NK-92 (cell line): ENCODE data around the gene TSPAN4.

Source experiments
- DNase-seq: peaks from one replicate; lab custom pipeline; 2025; ENCODE audit not compliant: unreplicated experiment; lab: John Stamatoyannopoulos, UW

The TSPAN4 gene

DNA sequence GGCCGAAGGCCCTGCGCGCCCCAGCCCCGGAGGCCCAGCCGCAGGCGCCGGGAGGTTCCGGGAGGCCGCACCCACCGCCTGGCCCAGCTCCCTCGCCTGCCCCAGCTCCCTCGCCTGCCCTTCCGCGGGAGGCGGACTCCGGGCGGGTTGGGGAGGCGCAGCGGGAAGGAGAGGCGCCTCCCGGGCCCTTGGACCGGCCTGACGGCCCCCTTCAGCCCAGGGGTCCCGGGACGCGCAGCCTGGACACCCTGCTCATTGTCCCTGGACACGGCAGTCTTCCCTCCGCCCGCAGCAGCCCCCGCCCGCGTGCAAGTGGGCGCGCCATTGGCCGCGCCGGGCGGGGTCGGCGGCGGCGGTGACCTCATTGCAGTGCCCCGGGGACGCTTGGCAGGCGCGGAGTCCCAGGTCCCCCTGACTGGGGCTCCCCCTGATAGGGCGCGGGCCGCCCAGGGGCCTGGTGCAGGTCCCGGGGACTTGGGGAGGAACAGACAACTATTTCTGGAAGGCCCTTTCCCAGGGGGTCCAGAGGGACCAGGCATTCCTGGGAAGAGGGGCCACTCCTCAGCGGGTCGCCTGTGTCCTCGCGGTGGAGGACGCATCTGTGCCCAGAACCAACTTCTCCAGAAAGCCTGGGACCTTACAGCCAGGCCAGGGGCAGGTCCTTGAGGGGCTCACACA is 9.4 kb upstream of the TSPAN4 start:
- DNase-seq: no peak

DNA sequence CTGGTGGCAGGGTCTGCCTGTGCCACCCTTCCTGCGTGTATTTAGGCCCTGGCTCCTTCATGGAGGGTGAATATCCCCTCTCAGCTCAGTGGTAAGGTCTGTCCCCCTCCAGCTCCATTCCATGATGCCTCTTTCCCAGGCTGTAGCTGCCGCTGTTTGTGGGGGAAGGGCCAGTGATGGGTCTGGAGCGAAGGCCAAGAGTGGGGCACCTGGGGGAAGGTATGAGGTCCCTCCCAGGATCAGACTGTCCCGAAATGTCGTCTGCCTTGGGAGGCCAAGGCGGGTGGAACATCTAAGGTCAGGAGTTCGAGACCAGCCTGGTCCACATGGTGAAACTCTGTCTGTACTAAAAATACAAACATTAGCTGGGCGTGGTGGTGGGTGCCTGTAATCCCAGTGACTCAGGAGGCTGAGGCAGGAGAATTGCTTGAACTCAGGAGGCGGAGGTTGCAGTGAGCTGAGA is 8.8 kb upstream of the TSPAN4 start:
- no peak for DNase-seq

GRCh38 chr11:834371-835316 is 8.0 kb upstream of the TSPAN4 start:
- DNase-seq: no peak

DNA sequence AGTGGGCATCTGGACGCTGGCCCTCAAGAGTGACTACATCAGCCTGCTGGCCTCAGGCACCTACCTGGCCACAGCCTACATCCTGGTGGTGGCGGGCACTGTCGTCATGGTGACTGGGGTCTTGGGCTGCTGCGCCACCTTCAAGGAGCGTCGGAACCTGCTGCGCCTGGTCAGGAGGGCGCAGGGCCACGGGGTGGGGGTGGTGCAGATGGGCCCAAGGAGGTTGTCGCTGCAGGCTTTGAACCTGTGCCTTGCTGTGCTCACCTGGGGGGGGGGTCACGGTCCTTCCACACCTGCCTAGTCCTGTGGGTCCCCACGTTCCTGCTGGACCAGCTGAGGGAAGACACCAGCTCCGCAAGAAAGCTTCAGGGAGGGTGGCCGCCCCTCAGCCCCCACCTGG is 6.4 kb upstream of the TSPAN4 start:
- no peak for DNase-seq

DNA sequence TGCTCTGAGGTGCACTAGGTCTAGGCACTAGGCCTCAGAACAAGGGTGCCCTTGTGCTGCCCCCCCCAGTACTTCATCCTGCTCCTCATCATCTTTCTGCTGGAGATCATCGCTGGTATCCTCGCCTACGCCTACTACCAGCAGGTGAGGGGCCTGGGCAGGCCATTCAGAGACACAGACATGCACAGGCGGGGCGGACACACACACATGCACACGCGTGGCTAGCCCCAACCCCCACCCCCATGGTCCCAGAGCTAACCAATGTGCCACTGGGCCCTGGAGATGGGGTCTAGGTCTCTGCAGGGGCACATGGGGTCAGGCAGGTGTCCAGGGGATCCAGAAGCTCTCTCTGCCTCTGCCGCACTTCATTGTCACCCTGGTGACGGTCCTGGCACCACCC is 6.0 kb upstream of the TSPAN4 start:
- no peak for DNase-seq

DNA sequence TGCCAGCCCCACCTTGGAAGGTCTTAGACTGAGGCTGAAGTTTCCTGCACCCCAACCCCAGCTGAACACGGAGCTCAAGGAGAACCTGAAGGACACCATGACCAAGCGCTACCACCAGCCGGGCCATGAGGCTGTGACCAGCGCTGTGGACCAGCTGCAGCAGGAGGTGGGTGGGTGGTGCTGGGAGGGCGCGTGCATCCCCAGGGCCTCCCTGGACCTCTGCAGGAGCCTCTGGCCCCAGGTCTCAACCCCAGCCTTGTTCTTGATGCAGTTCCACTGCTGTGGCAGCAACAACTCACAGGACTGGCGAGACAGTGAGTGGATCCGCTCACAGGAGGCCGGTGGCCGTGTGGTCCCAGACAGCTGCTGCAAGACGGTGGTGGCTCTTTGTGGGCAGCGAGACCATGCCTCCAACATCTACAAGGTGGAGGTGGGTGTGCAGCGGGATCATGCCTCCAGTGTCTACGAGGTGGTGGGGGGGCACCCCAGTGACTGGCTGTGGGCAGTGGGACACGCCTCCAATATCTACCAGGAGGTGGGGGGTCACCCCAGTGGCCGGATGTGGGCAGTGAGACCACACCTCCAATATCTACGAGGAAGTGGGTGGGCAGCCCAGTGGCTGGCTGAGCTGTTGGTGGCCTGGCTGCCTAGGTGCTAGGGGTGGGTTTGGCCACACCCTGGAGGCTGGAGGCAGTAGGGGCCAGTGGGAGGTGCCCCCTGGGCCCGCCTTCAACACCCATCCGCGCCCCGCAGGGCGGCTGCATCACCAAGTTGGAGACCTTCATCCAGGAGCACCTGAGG is 5.3 kb upstream of the TSPAN4 start:
- DNase-seq: no peak

GRCh38 chr11:837990-838307 is 4.7 kb upstream of the TSPAN4 start:
- no peak for DNase-seq

DNA sequence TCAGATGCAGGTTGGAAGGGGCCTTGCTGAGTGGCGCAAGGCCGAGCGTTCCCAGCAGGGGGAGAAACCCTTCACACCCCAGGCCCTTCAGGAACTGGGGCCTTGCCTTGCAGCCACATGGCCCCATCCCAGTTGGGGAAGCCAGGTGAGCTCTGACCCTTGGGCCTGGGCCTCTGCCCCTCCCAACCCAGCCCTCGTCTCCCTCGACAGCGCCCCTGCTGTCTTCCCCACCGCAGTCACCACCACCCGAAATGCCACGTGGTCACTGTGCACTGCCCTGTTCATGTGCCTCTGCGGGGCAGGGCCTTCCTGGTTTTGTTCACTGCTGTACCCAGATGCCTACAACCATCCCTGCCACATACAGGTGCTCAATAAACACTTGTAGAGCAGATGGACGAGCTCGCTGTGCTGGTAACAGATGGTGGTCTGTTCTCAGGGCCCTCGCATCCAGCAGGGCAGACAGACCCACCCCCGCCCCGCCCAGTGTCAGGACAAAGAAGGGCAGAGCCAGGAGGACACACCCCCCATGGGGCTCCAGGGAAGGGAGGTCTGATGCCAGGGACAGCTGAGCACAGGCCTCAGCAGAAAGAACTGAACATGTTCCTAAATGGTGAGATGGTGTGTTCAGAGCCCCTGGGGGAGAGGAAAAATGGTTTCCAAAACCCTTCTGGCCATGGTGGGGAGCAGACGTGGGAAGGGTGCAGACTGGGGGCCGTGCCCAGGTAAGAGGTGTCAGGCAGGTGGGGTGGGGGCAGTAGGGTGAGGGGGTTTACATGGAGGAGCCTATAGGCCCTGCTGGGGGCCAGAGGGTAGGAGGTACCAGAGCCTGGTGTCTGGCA is 4.0 kb upstream of the TSPAN4 start:
- DNase-seq: no peak

- no peak for DNase-seq
Observed at GRCh38 chr11:839280-839623, 3.4 kb upstream of the TSPAN4 start.

DNA sequence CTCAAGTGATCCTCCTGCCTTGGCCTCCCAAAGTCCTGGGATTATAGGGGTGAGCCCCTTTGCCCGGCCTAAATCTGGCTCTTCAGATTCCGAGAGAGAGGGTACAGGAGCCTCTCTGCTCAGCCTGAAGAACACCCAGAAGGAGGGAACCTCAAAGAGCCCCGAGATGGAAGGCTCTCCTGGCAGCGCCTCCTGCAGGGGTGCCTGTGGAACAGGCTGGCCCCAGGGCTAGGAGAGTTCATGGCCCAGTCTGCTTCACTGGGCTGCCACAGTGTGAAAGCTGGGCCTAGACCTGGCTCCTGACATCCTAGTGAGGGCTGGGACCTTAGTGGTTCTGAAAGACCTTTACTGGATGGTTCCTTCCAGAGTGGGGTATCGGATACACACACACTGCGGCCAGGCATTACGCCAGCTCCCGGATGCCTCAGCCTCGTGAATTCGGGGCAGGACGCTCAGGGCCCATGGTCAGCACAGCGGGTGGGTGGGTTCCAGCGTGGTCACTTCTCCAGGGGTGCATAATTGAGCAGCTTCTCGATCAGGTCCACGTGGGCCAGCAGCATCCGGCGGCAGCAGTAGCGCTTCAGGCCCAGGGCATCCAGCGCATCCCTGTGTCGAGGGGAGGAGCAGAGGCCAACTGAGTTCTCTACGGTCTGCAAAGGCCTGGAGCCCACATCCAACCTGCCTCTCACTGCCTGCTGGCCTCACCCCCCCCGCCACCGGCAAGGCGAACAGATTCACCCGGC is 2.6 kb upstream of the TSPAN4 start:
- DNase-seq: no peak

DNA sequence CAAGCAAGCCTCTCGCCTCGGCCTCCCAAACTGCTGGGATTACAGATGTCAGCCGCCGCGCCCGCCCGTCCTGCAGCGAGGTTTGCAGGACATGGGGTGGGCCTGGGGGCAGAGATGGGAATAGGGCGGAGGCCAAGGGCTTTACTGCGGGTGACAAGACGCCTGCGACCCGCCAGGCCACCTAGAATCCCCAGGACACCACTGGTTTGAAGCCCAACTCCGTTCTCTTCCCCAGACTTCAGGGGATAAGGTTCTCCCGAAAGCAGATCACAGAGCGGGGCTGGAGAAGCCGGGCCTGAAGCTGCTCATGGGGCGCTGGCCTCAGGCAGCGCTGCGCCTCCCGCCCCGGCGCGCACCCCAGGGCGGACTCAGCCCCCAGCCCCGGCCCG is 677 bp upstream of the TSPAN4 start:
- DNase-seq: no peak

DNA sequence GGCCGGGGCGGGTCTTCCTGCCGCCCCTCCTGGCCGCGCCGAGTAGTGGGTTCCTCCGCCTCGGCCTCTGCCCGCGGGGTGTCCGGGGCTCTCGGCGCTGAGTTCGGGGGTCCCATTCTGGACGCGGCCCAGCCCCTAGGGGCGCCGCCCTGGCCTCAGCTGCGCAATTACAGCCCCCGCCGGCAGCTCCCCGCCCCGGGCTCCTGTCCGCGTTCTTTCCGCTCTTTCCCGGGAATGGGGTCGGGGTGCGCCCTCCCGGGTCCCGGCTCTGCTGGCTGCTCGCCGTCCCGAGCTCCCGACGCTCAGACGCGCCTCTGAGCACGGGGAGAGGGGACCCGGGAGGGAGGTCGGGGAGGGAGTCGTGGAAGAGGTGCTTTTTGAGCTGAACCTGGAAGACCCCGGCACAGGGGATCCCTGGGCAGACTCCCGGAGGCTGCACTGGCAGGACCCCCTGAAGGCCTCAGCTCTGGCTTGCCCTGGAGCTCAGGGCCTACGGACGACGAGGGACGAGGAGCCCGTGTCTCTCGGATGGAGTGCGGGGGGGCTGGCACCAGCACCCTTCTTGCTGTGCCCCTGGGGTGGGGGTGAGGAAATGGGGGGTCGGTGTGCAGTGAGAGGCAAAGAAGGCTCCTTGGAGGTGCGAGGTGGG is 558 bp downstream of the TSPAN4 start:
- no peak for DNase-seq

GRCh38 chr11:843818-844692 is 1.4 kb downstream of the TSPAN4 start:
- no peak for DNase-seq

DNA sequence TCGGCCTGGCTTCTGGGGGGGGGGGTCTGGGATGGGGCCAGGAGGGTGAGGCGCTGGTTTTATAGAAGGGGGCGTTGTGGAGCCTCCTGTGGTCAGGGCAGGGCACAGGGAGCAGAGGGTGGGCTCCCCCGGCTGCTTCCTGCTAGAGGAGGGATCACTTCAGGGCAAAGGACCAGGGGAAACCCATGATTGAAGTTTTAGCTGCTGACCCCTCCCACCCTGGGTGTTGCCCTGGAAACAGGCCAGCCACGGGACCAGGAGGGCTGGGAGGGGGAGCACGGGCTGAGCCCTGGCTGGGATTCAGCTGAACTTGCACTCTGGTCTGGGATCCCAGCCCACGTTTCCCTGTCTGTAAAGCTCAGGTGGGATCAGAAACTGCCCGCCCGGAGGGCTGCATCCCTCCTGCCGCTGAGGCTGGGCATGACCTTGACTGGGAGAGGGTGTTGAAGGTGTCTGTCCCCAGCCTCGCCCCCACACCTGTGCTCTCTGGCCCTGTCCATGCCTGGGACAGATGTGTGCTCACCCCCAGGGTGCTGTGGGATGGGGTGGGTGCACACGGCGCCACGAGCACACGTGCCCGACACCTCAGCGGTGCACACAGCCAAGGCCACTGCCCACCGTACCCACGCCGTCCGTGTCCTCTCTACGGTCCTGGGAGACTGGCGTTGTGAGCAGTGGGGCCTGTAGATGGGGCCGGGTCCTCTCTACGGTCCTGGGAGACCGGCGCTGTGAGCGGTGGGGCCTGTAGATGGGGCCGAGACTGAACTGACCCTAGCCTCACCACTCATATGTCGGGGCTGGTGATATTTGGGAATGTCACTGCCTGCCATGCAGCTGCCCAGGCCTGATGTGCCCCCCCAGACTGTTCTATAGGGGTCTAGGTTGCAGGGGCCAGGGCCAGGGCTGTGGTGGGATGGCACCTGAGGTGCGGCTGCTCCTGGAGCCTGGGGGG is 2.3 kb downstream of the TSPAN4 start:
- no peak for DNase-seq

DNA sequence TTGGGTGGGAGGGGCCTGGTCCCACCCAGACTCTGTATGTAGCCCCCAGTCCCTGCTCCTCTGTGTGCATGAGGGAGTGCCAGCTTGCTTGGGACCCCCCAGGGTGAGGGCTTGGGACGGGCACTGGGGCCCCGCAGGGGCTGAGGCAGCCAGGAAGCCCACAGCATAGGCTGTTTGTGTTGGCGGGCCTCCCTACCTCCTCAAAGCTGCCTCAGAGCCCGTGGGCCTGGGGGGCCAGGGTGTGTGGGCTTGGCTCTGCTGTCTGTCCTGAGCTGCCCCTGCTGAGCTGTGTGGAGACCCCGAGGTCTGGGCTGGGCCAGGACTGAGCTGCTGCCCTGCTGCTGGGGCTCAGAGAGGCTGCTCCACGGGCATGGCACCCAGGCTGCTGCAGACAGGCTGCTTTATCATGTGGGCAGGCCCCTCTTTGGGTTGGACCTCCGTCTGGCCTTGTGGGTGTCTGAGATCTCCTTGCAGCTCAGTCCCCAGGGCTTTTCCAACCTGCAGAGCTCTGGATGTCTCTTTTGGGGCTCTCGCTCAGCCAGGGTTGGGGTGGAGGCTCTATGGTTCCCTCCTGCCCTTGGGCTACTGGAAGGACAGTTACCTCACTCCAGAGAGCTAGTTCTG is 3.3 kb downstream of the TSPAN4 start:
- no peak for DNase-seq

DNA sequence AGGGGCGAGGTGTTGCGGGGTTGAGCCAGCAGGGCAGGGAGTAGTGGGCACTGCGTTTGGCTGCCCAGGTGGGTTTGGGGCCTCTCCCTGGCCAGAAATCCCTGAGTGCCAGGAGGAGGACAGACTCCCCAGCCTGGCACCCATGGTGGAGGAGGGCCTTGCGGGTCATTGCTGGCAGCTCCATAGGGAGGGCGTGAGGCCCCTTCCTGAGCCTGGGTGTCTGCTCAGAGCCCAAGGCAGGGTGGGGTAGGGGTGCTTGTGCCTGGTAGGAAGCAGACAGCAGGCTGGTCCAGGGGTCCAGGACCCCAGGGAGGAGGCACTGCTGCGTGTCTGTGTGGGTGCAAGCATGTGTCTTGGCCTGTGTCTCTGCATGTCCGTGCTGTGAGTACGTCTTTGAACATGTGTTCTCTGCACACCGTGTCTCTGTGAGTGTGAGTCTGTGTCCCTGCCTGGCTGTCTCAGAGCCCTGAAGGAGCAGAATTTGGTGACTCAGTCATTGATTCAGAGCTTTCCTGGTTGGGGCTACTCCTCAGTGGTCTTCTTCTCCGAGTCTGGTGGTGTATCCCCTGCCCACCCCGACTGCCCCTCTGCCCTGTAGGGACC is 3.9 kb downstream of the TSPAN4 start:
- no peak for DNase-seq

GRCh38 chr11:847876-848275 is 5.2 kb downstream of the TSPAN4 start:
- no peak for DNase-seq
